DMS114 treated with DMSO at 0.1 percent for 48 hours (cell line): ENCODE results near the gene FATE1.

Source experiments
- DNase-seq: peaks from one replicate; lab custom pipeline; 2025; ENCODE audit not compliant: unreplicated experiment; lab: John Stamatoyannopoulos, UW

FATE1 gene

GRCh38 chrX:151703487-151703886 is 12.3 kb upstream of the FATE1 start:
- DNase-seq: no peak

GRCh38 chrX:151704041-151704663 is 11.7 kb upstream of the FATE1 start:
- no peak for DNase-seq

GRCh38 chrX:151708821-151709220 is 7.0 kb upstream of the FATE1 start:
- no peak for DNase-seq

GRCh38 chrX:151710457-151710856 is 5.4 kb upstream of the FATE1 start:
- no peak for DNase-seq

- DNase-seq: no peak
Measured at GRCh38 chrX:151711154-151711553, 4.7 kb upstream of the FATE1 start.

- no peak for DNase-seq
Measured at GRCh38 chrX:151711787-151712186, 4.0 kb upstream of the FATE1 start.

- DNase-seq: no peak
Measured at GRCh38 chrX:151712253-151712652, 3.6 kb upstream of the FATE1 start.

GRCh38 chrX:151713849-151714248 is 2.0 kb upstream of the FATE1 start:
- DNase-seq: no peak

- DNase-seq: no peak
Measured at GRCh38 chrX:151714362-151714761, 1.5 kb upstream of the FATE1 start.

GRCh38 chrX:151722241-151722846 is 6.5 kb downstream of the FATE1 start:
- no peak for DNase-seq

GRCh38 chrX:151723156-151723760 is 7.4 kb downstream of the FATE1 start:
- DNase-seq: no peak

- DNase-seq: no peak
Measured at GRCh38 chrX:151724563-151725337, 8.9 kb downstream of the FATE1 start.

- DNase-seq: no peak
Measured at GRCh38 chrX:151725338-151725614, 9.4 kb downstream of the FATE1 start.

- no peak for DNase-seq
Measured at GRCh38 chrX:151726751-151727150, 10.9 kb downstream of the FATE1 start.

GRCh38 chrX:151727346-151727745 is 11.5 kb downstream of the FATE1 start:
- DNase-seq: no peak

- no peak for DNase-seq
Measured at GRCh38 chrX:151729056-151729725, 13.4 kb downstream of the FATE1 start.

GRCh38 chrX:151734446-151734845 is 18.6 kb downstream of the FATE1 start, which contains the start of gene CNGA2:
Gene CNGA2, plus strand, starts transcription at chrX:151734746. Its CDS starts 3,738 bp downstream, at chrX:151738484.
- DNase-seq: no peak

GRCh38 chrX:151735219-151735618 is 19.4 kb downstream of the FATE1 start:
- DNase-seq: no peak

- no peak for DNase-seq
Measured at GRCh38 chrX:151736685-151737084, 20.9 kb downstream of the FATE1 start.

GRCh38 chrX:151737494-151737893 is 21.7 kb downstream of the FATE1 start:
- DNase-seq: no peak

GRCh38 chrX:151738751-151739150 is 22.9 kb downstream of the FATE1 start:
- no peak for DNase-seq
